22Rv1 (cell line): Measurements from ENCODE around the gene TMEM135.
"Not testable (repeated sequence)": the region's sequence is repeated elsewhere in the genome, so short reads cannot be mapped to it uniquely, and the experiment has no call there.

ENCODE experiments used
- H3K27ac ChIP-seq: fragments of 450-650 bp; 2 replicates; pipeline ENCODE4 v1.5.1; 2017
- ZFX ChIP-seq: fragments of 450-650 bp; IDR thresholded peaks from 2 replicates; pipeline ENCODE4 v1.6.1; 2017; ENCODE audit warnings: antibody characterized with exemption, borderline replicate concordance
- TF ChIP-seq, protein P1 (sequence below): fragments of 450-650 bp; IDR thresholded peaks from 2 replicates; pipeline ENCODE4 v1.5.1; 2017; ENCODE audit warnings: mild to moderate bottlenecking

The TMEM135 gene

DNA sequence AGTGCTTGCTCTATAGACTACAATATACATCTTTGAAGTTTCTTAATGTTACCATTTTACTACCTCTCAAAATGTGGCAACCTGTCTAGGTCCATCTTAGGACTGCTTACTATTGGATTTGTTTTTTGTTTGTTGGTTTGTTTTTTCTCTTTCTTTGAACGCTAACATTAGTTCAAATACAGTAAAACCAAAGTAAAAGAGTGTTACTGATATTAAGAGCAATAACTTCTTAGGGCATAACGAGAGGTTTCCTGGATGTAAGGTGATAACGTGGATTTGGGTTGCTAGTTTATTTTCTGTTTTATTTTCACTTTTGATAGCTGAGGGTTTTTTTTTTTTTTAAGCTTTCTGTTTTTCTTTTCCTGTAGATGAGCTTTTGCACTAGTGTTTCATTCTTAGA, 43.6 kb downstream of the TMEM135 start:
- TF ChIP-seq ZFX = no peak
- TF ChIP-seq, protein P1, sequence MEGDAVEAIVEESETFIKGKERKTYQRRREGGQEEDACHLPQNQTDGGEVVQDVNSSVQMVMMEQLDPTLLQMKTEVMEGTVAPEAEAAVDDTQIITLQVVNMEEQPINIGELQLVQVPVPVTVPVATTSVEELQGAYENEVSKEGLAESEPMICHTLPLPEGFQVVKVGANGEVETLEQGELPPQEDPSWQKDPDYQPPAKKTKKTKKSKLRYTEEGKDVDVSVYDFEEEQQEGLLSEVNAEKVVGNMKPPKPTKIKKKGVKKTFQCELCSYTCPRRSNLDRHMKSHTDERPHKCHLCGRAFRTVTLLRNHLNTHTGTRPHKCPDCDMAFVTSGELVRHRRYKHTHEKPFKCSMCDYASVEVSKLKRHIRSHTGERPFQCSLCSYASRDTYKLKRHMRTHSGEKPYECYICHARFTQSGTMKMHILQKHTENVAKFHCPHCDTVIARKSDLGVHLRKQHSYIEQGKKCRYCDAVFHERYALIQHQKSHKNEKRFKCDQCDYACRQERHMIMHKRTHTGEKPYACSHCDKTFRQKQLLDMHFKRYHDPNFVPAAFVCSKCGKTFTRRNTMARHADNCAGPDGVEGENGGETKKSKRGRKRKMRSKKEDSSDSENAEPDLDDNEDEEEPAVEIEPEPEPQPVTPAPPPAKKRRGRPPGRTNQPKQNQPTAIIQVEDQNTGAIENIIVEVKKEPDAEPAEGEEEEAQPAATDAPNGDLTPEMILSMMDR = no peak
- no peak overlapping the region for H3K27ac ChIP-seq

DNA sequence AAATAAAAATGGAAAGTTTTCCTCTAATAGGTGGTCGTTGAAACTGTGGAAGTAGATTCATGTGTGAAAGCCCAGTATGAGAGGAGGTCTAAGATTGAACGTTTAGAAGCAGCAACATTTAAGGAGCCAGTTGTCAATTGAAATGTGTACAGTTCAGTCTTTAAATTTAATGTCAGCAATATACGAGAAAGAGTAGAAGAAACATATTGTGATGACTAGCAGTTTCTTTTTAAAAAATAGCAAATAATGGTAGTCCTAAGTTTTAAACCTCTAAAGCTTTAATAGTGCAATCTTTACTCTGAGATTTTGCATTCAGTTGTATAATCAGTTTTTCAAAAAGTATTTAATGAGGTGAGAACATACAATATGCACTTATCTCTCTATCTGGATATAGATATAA, 44.9 kb downstream of the TMEM135 start:
- H3K27ac ChIP-seq = no peak overlapping the region
- no peak for TF ChIP-seq ZFX
- TF ChIP-seq, protein P1 = no peak

DNA sequence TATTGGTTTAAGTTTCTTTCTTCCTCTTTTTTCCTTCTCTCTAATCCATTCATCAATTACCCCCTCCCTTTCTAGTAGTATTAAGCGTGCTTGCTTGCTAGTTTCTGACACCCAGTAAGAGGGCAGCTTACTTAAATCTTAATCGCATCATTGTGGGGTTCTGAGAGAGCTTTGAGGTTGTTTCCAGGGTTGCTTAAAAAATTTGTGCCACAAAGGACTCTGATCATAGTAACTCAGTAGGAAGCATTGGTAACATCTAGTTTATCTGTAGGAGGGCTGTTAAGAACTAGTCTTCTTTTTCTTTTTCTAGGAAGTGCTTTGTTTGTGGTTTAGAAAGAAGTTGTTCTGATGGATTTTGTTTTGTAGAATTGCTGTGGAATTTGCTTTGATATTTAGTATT, 45.3 kb downstream of the TMEM135 start:
- no peak for TF ChIP-seq ZFX
- TF ChIP-seq, protein P1 = no peak
- H3K27ac ChIP-seq = no peak overlapping the region

DNA sequence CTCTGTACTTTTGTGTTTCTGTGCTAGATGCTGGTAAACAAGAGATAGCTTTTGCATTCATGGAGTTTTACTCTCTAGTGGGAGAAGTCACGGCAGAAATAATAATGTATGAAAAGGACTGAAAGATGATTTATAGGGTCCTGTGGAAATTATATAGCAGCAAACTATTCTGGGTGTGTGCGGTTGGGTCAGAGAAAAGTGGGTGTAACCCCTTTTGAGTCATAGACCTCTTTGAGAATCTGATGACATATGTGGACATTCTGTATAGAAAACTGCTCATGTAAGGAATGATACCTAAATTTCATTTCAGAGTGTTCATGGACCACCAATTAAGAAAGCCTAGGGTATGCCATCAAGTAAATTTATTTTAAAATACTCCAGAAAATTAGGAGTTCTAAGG, 54.4 kb downstream of the TMEM135 start:
- no peak overlapping the region for H3K27ac ChIP-seq
- TF ChIP-seq, protein P1 = no peak
- TF ChIP-seq ZFX = no peak

- TF ChIP-seq, protein P1 = no peak
- no peak for TF ChIP-seq ZFX
- H3K27ac ChIP-seq = no peak overlapping the region
Measured at GRCh38 chr11:87092567-87092966, 54.8 kb downstream of the TMEM135 start.

DNA sequence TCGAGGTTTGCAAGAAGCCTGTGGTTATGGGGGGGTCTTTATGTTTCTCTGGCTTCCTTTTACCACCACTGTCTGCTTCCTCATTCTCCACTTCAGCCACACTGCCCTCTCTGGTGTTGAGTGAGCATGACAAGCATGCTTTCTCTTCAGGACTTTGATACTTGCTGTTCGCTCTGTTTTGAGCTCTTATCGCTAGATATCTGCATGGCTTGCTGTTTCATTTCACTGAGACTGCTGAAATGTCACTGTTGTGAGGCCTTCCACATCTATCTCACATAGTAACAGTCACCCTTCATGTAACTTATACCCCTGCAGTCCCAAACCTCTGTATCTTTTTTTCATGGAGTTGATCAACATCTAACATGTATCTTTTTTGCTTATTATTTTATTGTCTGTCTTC, 59.8 kb downstream of the TMEM135 start:
- no peak overlapping the region for H3K27ac ChIP-seq
- TF ChIP-seq ZFX = no peak
- TF ChIP-seq, protein P1 = peak; percentile 87

GRCh38 chr11:87101956-87102580, 64.3 kb downstream of the TMEM135 start:
- H3K27ac ChIP-seq = no peak overlapping the region
- TF ChIP-seq, protein P1 = no peak
- no peak for TF ChIP-seq ZFX

DNA sequence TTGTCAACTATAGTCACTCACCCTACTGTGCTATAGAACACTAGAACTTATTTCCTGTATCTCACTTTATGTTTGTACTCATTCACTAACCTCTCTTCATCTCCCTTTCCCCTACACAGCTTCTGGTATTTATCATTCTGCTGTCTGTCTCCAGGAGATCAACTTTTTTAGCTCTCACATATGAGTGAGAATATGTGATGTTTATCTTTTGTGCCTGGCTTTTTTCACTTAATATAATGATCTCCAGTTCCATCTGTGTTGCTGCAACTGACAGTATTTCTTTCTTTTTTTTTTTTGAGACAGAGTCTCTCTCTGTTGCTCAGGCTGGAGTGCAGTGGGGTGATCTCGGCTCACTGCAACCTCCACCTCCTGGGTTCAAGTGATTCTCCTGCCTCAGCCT, 68.1 kb downstream of the TMEM135 start:
- H3K27ac ChIP-seq = not testable (repeated sequence)

DNA sequence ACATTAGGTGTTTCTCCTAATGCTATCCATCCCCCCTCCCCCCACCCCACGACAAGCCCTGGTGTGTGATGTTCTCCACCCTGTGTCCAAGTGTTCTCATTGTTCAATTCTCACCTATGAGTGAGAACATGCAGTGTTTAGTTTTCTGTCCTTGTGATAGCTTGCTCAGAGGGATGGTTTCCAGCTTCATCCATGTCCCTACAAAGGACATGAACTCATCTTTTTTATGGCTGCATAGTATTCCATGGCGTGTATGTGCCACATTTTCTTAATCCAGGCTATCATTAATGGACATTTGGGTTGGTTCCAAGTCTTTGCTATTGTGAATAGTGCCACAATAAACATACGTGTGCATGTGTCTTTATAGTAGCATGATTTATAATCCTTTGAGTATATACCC, 69.6 kb downstream of the TMEM135 start:
- H3K27ac ChIP-seq = not testable (repeated sequence)
